Right lobe of liver (tissue), 4 donors: ENCODE results near the gene CRACR2B.

Experiments
- CTCF ChIP-seq, 4 donors: fragments of 200-600 bp in 3 of 4; fragments of 450-650 bp in 1 of 4; IDR thresholded peaks; one replicate each; pipeline versions ENCODE4 v1.5.1 to v1.8.0; 2016 to 2022; ENCODE audit warnings: antibody characterized with exemption in 4 of 4, mild to moderate bottlenecking in 2 of 4
- POLR2A ChIP-seq: fragments of 450-650 bp; IDR thresholded peaks from one replicate; pipeline ENCODE4 v1.6.1; 2017; ENCODE audit warnings: antibody characterized with exemption, mild to moderate bottlenecking
- donor health status: DM: no; HTN: no; CAD: no.
- donor health status: DM: no; HTN: no; CAD: no.
- donor health status: DM: no; HTN: yes; CAD: no.

DNA sequence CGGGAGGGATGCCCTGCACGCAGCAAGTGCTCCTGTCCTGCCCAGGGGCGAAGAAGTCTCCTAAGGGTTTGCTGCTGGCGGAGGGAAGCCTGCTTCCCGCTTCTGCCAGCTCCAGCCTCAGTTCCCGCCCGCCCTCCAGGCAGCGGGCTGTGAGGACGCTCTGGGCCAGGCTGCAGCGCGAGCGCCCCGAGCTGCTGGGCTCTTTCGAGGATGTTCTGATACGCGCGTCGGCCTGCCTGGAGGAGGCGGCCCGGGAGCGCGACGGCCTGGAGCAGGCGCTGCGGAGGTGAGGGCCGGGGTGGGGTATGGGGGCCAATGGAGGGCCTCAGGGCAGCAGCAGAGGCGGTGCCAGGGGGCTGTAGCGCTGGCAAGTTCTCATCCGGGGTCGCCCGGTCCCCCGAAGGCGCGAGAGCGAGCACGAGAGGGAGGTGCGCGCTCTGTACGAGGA lies 2.2 kb downstream of the CRACR2B start:
- TF ChIP-seq CTCF (IDR thresholded peaks at IDR 0.05): no peak
- TF ChIP-seq POLR2A: peak; percentile 32
